PC-3 (cell line): ENCODE data around the gene VASH1. TPM values are rescaled to one million over a fixed set of nuclear protein-coding genes. Genes with fewer than 3 reads are reported as not detected.

Experiments
- ATAC-seq: fragments of 200-7000 bp; cut with Tn5 transposase; 2 replicates; pipeline ENCODE4 v1.9.1; 2020; ENCODE audit warnings: mild to moderate bottlenecking, moderate library complexity
- BruUV-seq: library from RNA; stranded (reverse); fragments of 400-500 nt; replicated peaks from 2 replicates; lab custom pipeline; 2021; lab: Mats Ljungman, UMichigan
- CTCF ChIA-PET: fragments of 300-600 bp; sonication (Branson Sonifier 250); formaldehyde crosslinking; loops from one replicate; lab custom pipeline; 2022; ENCODE audit warnings: antibody characterized with exemption; lab: Charles Lee
- POLR2A ChIA-PET: fragments of 300-600 bp; sonication (Branson Sonifier 250); formaldehyde crosslinking; loops from one replicate; lab custom pipeline; 2022; ENCODE audit warnings: antibody characterized with exemption; ENCODE audit not compliant: unreplicated experiment; lab: Charles Lee
- DNase-seq: peaks from one replicate; pipeline ENCODE4 v3.0.0-alpha.2; 2015
- H2AFZ ChIP-seq: fragments of 300-600 bp; sonication (generic); 2 replicates; pipeline ENCODE4 v1.6.0; 2016; ENCODE audit warnings: antibody characterized with exemption, low read length
- H3F3A ChIP-seq: fragments of 300-600 bp; sonication (generic); one replicate; pipeline ENCODE4 v1.6.0; 2017; ENCODE audit warnings: antibody characterized with exemption, low read length, control low read depth, mild to moderate bottlenecking; ENCODE audit not compliant: unreplicated experiment
- H3K27ac ChIP-seq: fragments of 300-600 bp; sonication (generic); 2 replicates; pipeline ENCODE4 v1.5.1; 2016; ENCODE audit warnings: mild to moderate bottlenecking, low read length
- H3K27me3 ChIP-seq: fragments of 300-600 bp; sonication (generic); 2 replicates; pipeline ENCODE4 v1.6.1; 2016; ENCODE audit warnings: low read length, mixed read lengths
- H3K36me3 ChIP-seq: fragments of 300-600 bp; sonication (generic); 2 replicates; pipeline ENCODE4 v1.6.1; 2016; ENCODE audit warnings: low read depth, mixed run types, low read length, mixed read lengths
- H3K4me1 ChIP-seq: fragments of 300-600 bp; sonication (generic); 2 replicates; pipeline ENCODE4 v1.5.1; 2016; ENCODE audit warnings: low read length; ENCODE audit not compliant: insufficient read depth
- H3K4me2 ChIP-seq: fragments of 300-600 bp; sonication (generic); 2 replicates; pipeline ENCODE4 v1.6.0; 2016; ENCODE audit warnings: low read length
- H3K4me3 ChIP-seq: fragments of 300-600 bp; sonication (generic); 2 replicates; pipeline ENCODE4 v1.5.1; 2016; ENCODE audit warnings: mild to moderate bottlenecking, low read length, mixed read lengths
- H3K79me2 ChIP-seq: fragments of 300-600 bp; sonication (generic); 2 replicates; pipeline ENCODE4 v1.6.1; 2017; ENCODE audit warnings: low read length, mixed read lengths
- H3K9ac ChIP-seq: fragments of 300-600 bp; sonication (generic); 2 replicates; pipeline ENCODE4 v1.6.0; 2016; ENCODE audit warnings: mild to moderate bottlenecking, low read length
- H3K9me2 ChIP-seq: fragments of 300-600 bp; sonication (generic); replicated peaks from 2 replicates; pipeline ENCODE4 v1.6.1; 2016; ENCODE audit warnings: mixed run types, low read length, mixed read lengths
- H3K9me3 ChIP-seq: fragments of 300-600 bp; sonication (generic); 2 replicates; pipeline ENCODE4 v1.6.1; 2016; ENCODE audit warnings: low read length, mixed read lengths
- H4K20me1 ChIP-seq: fragments of 300-600 bp; sonication (generic); 2 replicates; pipeline ENCODE4 v1.6.1; 2016; ENCODE audit warnings: low read length, mixed read lengths
- EZH2 ChIP-seq: fragments of 300-600 bp; sonication (generic); IDR thresholded peaks from one replicate; pipeline ENCODE4 v1.6.1; 2017; ENCODE audit warnings: antibody characterized with exemption, mild to moderate bottlenecking, low read length; ENCODE audit not compliant: unreplicated experiment
- EZH2phosphoT487 ChIP-seq: fragments of 300-600 bp; sonication (generic); IDR thresholded peaks from 2 replicates; pipeline ENCODE4 v1.6.1; 2018; ENCODE audit warnings: mild to moderate bottlenecking, antibody characterized with exemption, low read length, borderline replicate concordance
- intact Hi-C: fragments of 100-400 bp; cut with micrococcal nuclease; formaldehyde crosslinking; loops from 2 replicates; pipeline ENCODE4 v1.9.0; 2023
- total RNA-seq: library from RNA; depleted of rRNA; stranded (reverse); fragments of >200 nt; gene quantifications from 2 replicates; pipeline ENCODE4 v1.2.3, GENCODE V29; 2014
- TF ChIP-seq, protein P1 (sequence below): fragments of 300-600 bp; sonication (generic); conservative IDR thresholded peaks from 2 replicates; pipeline ENCODE4 v1.5.1; 2017; ENCODE audit warnings: antibody characterized with exemption, low read depth, mild to moderate bottlenecking, low read length

VASH1 gene
- total RNA-seq, 1 experiment from 2014 or later = 1.8 TPM

DNA sequence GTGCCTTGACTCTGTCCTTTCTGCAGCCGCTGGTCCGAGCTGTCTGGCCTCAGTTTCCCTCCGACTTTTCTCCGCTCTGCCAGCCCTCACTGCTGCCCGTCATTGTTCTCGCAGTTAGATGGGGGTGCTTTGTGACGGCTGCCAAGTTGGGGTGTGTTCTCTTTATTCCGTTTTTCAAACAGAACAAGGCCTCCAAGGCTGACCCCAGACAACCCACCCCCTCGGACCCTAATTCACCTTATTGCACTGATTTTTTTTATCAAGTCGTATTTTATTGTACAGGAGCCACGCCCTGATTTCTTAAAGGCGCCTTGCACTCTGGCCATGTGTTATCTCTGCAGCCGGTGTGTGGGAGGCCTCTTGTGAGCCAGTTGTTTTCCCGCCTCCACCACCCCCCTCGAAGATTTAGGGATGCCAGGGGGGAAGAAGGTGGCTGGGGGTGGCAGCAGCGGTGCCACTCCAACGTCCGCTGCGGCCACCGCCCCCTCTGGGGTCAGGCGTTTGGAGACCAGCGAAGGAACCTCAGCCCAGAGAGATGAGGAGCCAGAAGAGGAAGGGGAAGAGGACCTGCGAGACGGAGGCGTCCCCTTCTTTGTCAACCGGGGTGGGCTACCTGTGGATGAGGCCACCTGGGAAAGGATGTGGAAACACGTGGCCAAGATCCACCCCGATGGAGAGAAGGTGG is 1.3 kb downstream of the VASH1 start:
- Histone ChIP-seq H3K4me1 (peaks cover 10% of the 10 kb centered on the region; the same call in 1 of the 2 replicates), H3K27ac (no peak overlapping the region), H3K9ac (no peak overlapping the region), H3K9me2 (no peaks in the 10 kb centered on the region), H3K9me3 (no peaks in the 10 kb centered on the region), H3K4me3 (peak overlapping the region; percentile 77; the same call in 1 of the 2 replicates), H3K79me2 (no peaks in the 10 kb centered on the region), H3K36me3 (no peaks in the 10 kb centered on the region), H3K27me3 (peaks cover 10% of the 10 kb centered on the region; the same call in 1 of the 2 replicates), H3K4me2 (peak overlapping the region; percentile 85), H2AFZ (no peak overlapping the region), H4K20me1 (no peaks in the 10 kb centered on the region), H3F3A (no peaks in the 10 kb centered on the region)
- intact Hi-C loops = loop anchor here (5.0 kb wide), 1 partner anchor 50 kb away; the partner anchor contains the start of gene ANGEL1
- ATAC-seq = no peak
- ChIA-PET POLR2A (no interaction called here), CTCF (no interaction called here)
- DNase-seq = no peak
- TF ChIP-seq EZH2 (no peak), EZH2phosphoT487 (no peak)
- TF ChIP-seq, protein P1, sequence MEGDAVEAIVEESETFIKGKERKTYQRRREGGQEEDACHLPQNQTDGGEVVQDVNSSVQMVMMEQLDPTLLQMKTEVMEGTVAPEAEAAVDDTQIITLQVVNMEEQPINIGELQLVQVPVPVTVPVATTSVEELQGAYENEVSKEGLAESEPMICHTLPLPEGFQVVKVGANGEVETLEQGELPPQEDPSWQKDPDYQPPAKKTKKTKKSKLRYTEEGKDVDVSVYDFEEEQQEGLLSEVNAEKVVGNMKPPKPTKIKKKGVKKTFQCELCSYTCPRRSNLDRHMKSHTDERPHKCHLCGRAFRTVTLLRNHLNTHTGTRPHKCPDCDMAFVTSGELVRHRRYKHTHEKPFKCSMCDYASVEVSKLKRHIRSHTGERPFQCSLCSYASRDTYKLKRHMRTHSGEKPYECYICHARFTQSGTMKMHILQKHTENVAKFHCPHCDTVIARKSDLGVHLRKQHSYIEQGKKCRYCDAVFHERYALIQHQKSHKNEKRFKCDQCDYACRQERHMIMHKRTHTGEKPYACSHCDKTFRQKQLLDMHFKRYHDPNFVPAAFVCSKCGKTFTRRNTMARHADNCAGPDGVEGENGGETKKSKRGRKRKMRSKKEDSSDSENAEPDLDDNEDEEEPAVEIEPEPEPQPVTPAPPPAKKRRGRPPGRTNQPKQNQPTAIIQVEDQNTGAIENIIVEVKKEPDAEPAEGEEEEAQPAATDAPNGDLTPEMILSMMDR = no peak
- BruUV-seq = TSS peak; percentile 34

DNA sequence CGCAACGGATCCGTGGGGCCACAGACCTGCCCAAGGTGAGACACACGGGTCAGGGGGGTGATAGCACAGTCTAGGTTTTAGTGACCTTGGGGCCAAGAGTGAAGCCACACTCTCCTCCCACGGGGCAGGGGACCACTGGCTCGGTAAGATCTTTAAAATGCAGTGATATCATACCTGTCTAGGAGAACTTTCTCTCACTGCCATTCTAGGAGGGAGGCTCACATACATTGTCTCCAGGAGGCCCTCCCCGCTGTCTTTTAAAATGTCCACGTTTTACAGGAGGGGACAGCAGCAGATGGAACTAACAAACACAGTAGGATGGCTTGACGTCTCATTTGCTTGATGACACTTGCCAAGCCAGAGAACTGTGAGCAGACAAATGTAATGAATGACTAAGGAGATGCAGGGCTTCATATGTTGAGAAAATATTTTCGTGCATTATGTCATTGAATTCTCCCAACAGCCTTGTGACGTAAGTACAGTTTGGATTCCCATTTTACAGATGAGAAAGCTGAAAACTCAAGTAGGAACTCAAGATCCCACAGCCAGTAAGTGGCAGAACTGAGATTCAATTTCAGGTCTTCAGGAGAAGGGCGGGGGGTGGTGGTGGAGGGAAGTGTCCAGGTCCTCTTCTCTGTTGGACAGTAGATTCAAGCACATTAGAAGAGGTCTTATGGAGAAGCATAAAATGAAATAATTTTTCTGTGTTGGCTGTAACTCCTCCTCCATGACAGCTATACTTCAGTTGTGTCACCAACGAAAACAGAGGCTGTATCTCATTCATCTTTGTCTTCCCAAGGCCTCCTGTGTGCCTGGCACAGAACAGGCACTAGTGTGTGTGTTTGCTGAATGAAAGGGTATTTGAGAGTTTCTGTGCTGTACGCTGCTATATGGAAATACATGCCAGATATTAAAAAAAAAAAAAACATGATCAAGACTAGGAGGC is 2.1 kb downstream of the VASH1 start:
- H3K4me1 ChIP-seq = peaks cover 10% of the 10 kb centered on the region; the same call in 1 of the 2 replicates
- H3K4me2 ChIP-seq = no peak overlapping the region
- H3F3A ChIP-seq = no peaks in the 10 kb centered on the region
- no peaks in the 10 kb centered on the region for H3K36me3 ChIP-seq
- CTCF ChIA-PET = interaction anchor here (0.6 kb wide), 1 partner anchor 10 kb away, joined by 4 read pairs; no protein-coding TSS in a partner anchor
- no peaks in the 10 kb centered on the region for H4K20me1 ChIP-seq
- ATAC-seq (no peak), DNase-seq (no peak)
- peaks cover 10% of the 10 kb centered on the region; the same call in 1 of the 2 replicates for H3K27me3 ChIP-seq
- H3K4me3 ChIP-seq = no peak overlapping the region
- intact Hi-C loops = loop anchor here (5.0 kb wide), 1 partner anchor 49 kb away; the partner anchor contains the start of gene ANGEL1
- no peak overlapping the region for H3K27ac ChIP-seq
- no TSS peak for BruUV-seq
- no peaks in the 10 kb centered on the region for H3K9me2 ChIP-seq
- H3K9me3 ChIP-seq = no peaks in the 10 kb centered on the region
- POLR2A ChIA-PET = no interaction called here
- no peak overlapping the region for H3K9ac ChIP-seq
- H2AFZ ChIP-seq = no peak overlapping the region
- TF ChIP-seq EZH2 (no peak), EZH2phosphoT487 (no peak)
- TF ChIP-seq, protein P1 = no peak
- H3K79me2 ChIP-seq = no peaks in the 10 kb centered on the region
